GM18519 (cell line): ENCODE measurements around the gene OR10A5.
"Not testable (repeated sequence)": the region's sequence is repeated elsewhere in the genome, so short reads cannot be mapped to it uniquely, and the experiment has no call there.

Experiments
- ATAC-seq: cut with Tn5 transposase; IDR thresholded peaks from one replicate; pipeline ENCODE4 v1.9.1; 2021; ENCODE audit warnings: mild to moderate bottlenecking, moderate library complexity; ENCODE audit not compliant: unreplicated experiment, low FRiP score

Gene OR10A5

DNA sequence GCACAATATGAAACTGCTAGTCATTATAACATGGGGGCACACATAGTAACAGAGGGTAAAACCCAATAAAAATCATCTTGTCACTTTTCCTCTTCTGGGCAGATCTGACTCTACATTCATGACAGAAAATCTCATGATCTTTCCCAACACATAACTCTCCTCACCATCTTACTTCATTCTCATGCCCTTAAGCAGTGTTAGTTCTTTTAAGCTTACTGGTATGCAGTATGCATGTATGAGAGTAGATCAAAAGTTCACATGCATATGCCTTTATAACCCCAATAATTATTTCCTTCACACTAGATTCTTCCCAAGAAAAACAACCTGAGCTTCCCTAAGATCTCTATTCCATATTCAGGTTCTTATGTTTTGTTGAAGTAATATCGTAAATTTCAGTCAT is 25.8 kb downstream of the OR10A5 start:
- no peak for ATAC-seq

DNA sequence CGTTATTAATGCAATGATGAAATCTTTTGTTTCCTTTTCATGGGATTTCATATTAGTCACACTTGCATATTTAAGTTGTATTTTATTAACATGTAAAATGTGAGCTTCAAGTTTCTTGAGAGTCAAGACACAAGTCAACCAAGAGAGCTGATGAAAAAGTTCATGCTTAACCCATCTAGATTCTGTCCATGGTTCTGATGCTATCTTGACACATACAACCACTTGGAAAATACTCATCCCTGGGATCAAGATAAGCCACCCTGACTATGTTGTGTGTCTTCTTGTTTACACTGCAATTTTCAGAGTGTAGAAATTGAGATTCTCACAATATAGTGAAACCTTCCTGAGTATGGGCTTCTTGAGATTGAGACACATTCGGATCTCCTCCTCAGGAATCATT is 30.3 kb downstream of the OR10A5 start:
- no peak for ATAC-seq

DNA sequence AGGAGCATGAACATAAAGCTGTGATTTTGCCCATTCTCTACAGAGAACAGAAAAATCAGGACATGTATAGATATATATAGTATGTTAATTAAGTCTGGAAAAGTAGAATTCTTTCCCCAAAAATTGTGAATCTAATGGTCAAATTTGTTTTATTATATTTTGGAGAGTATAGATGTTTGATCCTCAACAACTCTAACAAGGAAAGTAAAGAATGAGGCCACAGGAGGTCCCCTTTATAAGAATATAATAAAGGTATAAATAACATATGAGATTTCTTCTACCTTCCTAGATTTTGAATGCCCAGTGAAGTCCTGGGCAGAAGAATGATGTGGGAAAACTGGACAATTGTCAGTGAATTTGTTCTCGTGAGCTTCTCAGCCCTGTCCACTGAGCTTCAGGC is 30.8 kb downstream of the OR10A5 start, which contains the start of gene OR10A4:
OR10A4 (plus strand) TSS at position 301 of the 400 bp plus-strand sequence; CDS start at position 324, 23 bp downstream.
- no peak for ATAC-seq

DNA sequence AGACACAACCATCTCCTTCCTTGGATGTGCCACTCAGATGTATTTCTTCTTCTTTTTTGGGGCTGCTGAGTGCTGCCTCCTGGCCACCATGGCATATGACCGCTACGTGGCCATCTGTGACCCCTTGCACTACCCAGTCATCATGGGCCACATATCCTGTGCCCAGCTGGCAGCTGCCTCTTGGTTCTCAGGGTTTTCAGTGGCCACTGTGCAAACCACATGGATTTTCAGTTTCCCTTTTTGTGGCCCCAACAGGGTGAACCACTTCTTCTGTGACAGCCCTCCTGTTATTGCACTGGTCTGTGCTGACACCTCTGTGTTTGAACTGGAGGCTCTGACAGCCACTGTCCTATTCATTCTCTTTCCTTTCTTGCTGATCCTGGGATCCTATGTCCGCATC is 31.4 kb downstream of the OR10A5 start:
- no peak for ATAC-seq

DNA sequence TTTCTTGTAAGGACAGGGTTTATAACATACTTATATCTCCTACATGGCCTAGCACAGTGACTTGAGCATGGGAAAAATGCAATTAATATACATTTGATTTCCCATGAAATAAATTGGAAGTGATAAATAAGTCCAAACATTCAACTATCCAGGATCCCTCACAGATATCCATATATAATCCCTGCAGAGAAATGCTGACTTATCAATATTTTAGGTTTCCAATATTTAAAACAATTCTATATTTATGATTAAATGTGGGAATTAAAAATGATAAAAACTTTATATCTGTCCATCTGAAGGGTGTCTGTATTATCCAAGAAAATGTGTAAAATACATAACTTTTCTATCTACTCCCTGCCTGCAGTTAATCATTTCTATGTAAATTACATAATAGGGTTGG is 37.3 kb downstream of the OR10A5 start:
- no peak for ATAC-seq

DNA sequence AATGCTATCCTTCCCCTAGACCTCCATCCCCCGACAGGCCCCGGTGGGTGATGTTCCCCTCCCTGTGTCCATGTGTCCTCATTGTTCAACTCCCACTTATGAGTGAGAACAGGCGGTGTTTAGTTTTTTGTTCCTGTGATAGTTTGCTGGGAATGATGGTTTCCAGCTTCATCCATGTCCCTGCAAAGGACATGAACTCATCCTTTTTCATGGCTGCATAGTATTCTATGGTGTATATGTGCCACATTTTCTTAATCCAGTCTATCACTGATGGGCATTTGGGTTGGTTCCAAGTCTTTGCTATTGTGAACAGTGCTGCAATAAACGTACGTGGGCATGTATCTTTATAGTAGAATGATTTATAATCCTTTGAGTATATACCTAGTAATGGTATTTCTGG is 42.2 kb downstream of the OR10A5 start:
- not testable (repeated sequence) for ATAC-seq

DNA sequence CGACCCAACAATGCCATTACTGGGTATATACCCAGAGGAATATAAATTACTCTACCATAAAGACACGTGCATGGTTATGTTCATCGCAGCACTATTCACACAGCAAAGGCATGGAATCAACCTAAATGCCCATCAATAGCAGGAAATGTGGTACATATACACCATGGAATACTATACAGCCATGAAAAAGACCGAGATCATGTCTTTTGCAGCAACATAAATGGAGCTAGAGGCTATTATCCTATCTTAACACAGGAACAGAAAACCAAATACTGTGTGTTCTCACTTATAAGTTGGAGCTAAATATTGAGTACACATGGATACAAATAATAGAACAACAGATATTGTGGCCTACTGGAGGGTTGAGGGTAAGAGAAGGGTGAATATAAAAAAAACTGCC is 43.3 kb downstream of the OR10A5 start:
- ATAC-seq = no peak

DNA sequence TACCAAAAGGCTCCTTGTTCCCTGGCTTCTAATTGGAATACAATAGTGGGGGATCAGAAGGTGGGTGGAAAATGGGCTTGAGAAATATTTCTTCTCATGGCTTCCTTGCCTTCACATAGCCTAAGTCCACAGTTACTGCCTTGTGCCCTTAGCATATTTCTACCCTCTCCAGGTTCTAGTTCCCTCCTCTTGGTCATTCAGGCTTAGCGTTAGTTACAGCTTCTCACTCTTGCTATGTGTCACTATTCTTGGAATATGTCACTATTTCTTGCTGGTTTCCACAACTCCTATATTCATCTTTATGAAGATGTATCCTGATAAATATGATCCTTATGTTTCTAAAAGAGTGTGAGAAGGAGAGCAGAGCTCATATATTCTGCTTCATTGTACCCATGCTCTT is 44.4 kb downstream of the OR10A5 start:
- ATAC-seq = peak; percentile 53

DNA sequence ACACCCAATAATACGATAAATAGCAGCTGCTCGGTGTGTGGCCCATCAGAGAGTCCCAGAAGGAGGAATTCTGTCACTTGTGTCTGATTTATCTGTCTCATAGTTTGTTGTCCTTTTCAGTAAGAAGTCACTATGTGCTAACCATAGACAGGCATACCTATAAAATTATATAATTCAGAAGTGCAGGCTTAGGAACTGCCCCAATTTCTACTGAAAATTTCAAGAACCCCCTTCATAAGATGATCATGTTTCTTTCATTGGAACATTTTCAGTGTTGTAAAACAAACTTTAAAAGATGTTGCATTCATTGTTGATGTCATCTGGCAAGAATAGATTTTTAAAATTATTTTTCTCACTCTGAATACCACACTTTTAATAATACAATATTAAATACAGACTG is 46.9 kb downstream of the OR10A5 start, which contains the start of gene OR2D2:
OR2D2 (minus strand) TSS at position 101 of the 400 bp plus-strand sequence; CDS start at position 101, 0 bp downstream.
- no peak for ATAC-seq

DNA sequence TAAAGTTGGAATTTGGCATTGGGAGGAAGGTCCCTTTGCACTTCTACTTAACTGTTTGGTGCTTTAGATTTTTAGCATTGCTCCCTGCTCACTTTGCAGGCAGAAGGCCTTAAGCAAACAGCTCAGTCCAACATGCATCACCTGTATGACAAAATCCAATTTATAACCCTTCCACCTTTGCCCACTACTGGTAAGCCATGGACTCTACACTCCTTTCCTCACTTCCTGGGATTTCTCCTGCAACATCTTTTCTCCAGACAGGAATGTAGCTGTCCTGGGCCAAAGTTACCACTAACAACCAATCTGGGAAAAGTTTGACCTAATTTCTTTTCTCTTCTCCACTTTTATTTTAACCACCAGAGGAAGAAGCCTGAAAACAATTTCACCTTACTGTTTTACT is 48.6 kb downstream of the OR10A5 start:
- ATAC-seq = no peak

DNA sequence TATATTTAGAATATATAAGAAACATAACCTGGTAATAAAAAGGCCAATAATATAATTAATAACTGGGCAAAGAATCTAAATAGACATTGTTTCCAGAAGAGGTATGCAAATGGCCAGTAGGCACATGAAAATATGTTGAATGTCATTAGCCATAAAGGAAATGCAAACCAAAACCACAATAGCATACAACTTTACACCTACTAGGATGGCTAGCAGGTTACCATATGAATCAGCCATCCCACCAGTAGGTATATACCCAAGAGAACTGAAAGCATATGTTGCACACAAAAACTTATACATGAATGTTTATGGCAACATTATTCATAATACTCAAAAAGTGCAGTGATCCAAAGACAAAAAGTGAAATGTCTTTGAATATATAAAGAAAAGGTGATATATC is 49.5 kb downstream of the OR10A5 start:
- peak; percentile 95 for ATAC-seq
